DMS 273 (cell line): ENCODE measurements around the gene TOR4A.

Experiments used
- DNase-seq: peaks from one replicate; lab custom pipeline; 2025; ENCODE audit not compliant: unreplicated experiment; lab: John Stamatoyannopoulos, UW

Gene TOR4A

GRCh38 chr9:137251490-137252268, 25.8 kb upstream of the TOR4A start:
- DNase-seq, result no peak

GRCh38 chr9:137252555-137253506, 24.7 kb upstream of the TOR4A start:
- peak; percentile 39 for DNase-seq

- DNase-seq, result no peak
These were observed 23.6 kb upstream of the TOR4A start for GRCh38 chr9:137253717-137254623.

- DNase-seq, result peak; percentile 95
These were observed 22.7 kb upstream of the TOR4A start, which contains the start of gene NELFB for GRCh38 chr9:137254624-137255447. TSS of gene NELFB (plus strand) at chr9:137255327.

- peak; percentile 74 for DNase-seq
These were observed 21.9 kb upstream of the TOR4A start for GRCh38 chr9:137255448-137256114.

- DNase-seq, result no peak
These were observed 21.2 kb upstream of the TOR4A start for GRCh38 chr9:137256362-137256761.

GRCh38 chr9:137256856-137257255, 20.7 kb upstream of the TOR4A start:
- DNase-seq, result no peak

GRCh38 chr9:137262173-137262908, 15.2 kb upstream of the TOR4A start:
- DNase-seq, result peak; percentile 67

GRCh38 chr9:137262909-137263285, 14.6 kb upstream of the TOR4A start:
- no peak for DNase-seq

- no peak for DNase-seq
These were observed 14.0 kb upstream of the TOR4A start for GRCh38 chr9:137263506-137263905.

- DNase-seq, result no peak
These were observed 13.5 kb upstream of the TOR4A start for GRCh38 chr9:137264067-137264466.

- no peak for DNase-seq
These were observed 11.9 kb upstream of the TOR4A start for GRCh38 chr9:137265496-137266161.

- no peak for DNase-seq
These were observed 11.4 kb upstream of the TOR4A start for GRCh38 chr9:137266162-137266527.

GRCh38 chr9:137266585-137267453, 10.7 kb upstream of the TOR4A start:
- DNase-seq, result no peak

GRCh38 chr9:137267933-137268355, 9.6 kb upstream of the TOR4A start:
- DNase-seq, result no peak

GRCh38 chr9:137268538-137269201, 8.9 kb upstream of the TOR4A start:
- no peak for DNase-seq
